Measurements from ENCODE around the gene RIF1.

Gene RIF1

GRCh38 chr2:151363709-151364108 is 46.0 kb upstream of the RIF1 start:
- H3K4me3 ChIP-seq (ENCODE audit: low read length, poor library complexity, severe bottlenecking) = no peak overlapping the region
- no peaks in the 10 kb centered on the region for H4K20me1 ChIP-seq (ENCODE audit: insufficient read depth, low read length, poor library complexity, severe bottlenecking)
- H3F3A ChIP-seq (ENCODE audit: low read depth) = no peaks in the 10 kb centered on the region
- H3K27me3 ChIP-seq (ENCODE audit: insufficient read depth, low read length, poor library complexity, severe bottlenecking) = no peaks in the 10 kb centered on the region
- H3K9ac ChIP-seq (ENCODE audit: low read depth, low read length, poor library complexity, severe bottlenecking) = no peak overlapping the region
- no peak overlapping the region; the same call in 1 of the 2 replicates for H2AFZ ChIP-seq (ENCODE audit: low read length)
- H3K79me2 ChIP-seq (ENCODE audit: insufficient read depth, low read length) = no peaks in the 10 kb centered on the region
- no peaks in the 10 kb centered on the region for H3K9me2 ChIP-seq (replicated peaks; ENCODE audit: low read depth, low read length)
- no peaks in the 10 kb centered on the region for H3K36me3 ChIP-seq (ENCODE audit: insufficient read depth, low read length)
- H3K4me2 ChIP-seq (ENCODE audit: low read depth, low read length, poor library complexity, severe bottlenecking) = no peak overlapping the region
- no peaks in the 10 kb centered on the region for H3K9me3 ChIP-seq (ENCODE audit: insufficient read depth, low read depth, low read length)
- no peak for TF ChIP-seq CTCF (conservative IDR thresholded peaks at IDR 0.05; ENCODE audit: low read length)
- TF ChIP-seq EZH2phosphoT487 (IDR thresholded peaks at IDR 0.05; ENCODE audit: borderline replicate concordance) = no peak
- no peaks in the 10 kb centered on the region for H3K4me1 ChIP-seq (ENCODE audit: insufficient read depth, low read length, poor library complexity, severe bottlenecking)

GRCh38 chr2:151367571-151367970 is 42.1 kb upstream of the RIF1 start:
- H4K20me1 ChIP-seq (ENCODE audit: insufficient read depth, low read length, poor library complexity, severe bottlenecking) = no peaks in the 10 kb centered on the region

GRCh38 chr2:151374436-151374835 is 35.3 kb upstream of the RIF1 start:
- Histone ChIP-seq H3K4me1 (ENCODE audit: insufficient read depth, low read length, poor library complexity, severe bottlenecking) (no peaks in the 10 kb centered on the region), H3K9me3 (ENCODE audit: insufficient read depth, low read depth, low read length) (no peaks in the 10 kb centered on the region), H3K4me3 (ENCODE audit: low read length, poor library complexity, severe bottlenecking) (no peak overlapping the region), H2AFZ (ENCODE audit: low read length) (peak overlapping the region; percentile 35; the same call in 1 of the 2 replicates), H3K79me2 (ENCODE audit: insufficient read depth, low read length) (no peaks in the 10 kb centered on the region), H3K9me2 (replicated peaks; ENCODE audit: low read depth, low read length) (no peaks in the 10 kb centered on the region), H3K36me3 (ENCODE audit: insufficient read depth, low read length) (no peaks in the 10 kb centered on the region), H3K9ac (ENCODE audit: low read depth, low read length, poor library complexity, severe bottlenecking) (no peak overlapping the region), H3K27me3 (ENCODE audit: insufficient read depth, low read length, poor library complexity, severe bottlenecking) (no peaks in the 10 kb centered on the region), H3K4me2 (ENCODE audit: low read depth, low read length, poor library complexity, severe bottlenecking) (no peak overlapping the region), H4K20me1 (ENCODE audit: insufficient read depth, low read length, poor library complexity, severe bottlenecking) (no peaks in the 10 kb centered on the region), H3F3A (ENCODE audit: low read depth) (no peaks in the 10 kb centered on the region)
- TF ChIP-seq CTCF (conservative IDR thresholded peaks at IDR 0.05; ENCODE audit: low read length) (no peak), EZH2phosphoT487 (IDR thresholded peaks at IDR 0.05; ENCODE audit: borderline replicate concordance) (no peak)

More at GRCh38 chr2:151367571-151367970, 42.1 kb upstream of the RIF1 start:
- Histone ChIP-seq H3K27me3 (ENCODE audit: insufficient read depth, low read length, poor library complexity, severe bottlenecking) (no peaks in the 10 kb centered on the region), H3K4me3 (ENCODE audit: low read length, poor library complexity, severe bottlenecking) (no peak overlapping the region), H2AFZ (ENCODE audit: low read length) (no peak overlapping the region), H3K36me3 (ENCODE audit: insufficient read depth, low read length) (no peaks in the 10 kb centered on the region), H3K9me2 (replicated peaks; ENCODE audit: low read depth, low read length) (no peaks in the 10 kb centered on the region), H3K4me2 (ENCODE audit: low read depth, low read length, poor library complexity, severe bottlenecking) (no peak overlapping the region), H3K79me2 (ENCODE audit: insufficient read depth, low read length) (no peaks in the 10 kb centered on the region), H3K4me1 (ENCODE audit: insufficient read depth, low read length, poor library complexity, severe bottlenecking) (no peaks in the 10 kb centered on the region), H3F3A (ENCODE audit: low read depth) (no peaks in the 10 kb centered on the region), H3K9ac (ENCODE audit: low read depth, low read length, poor library complexity, severe bottlenecking) (no peak overlapping the region), H3K9me3 (ENCODE audit: insufficient read depth, low read depth, low read length) (no peaks in the 10 kb centered on the region)
- TF ChIP-seq CTCF (conservative IDR thresholded peaks at IDR 0.05; ENCODE audit: low read length) = no peak
- TF ChIP-seq EZH2phosphoT487 (IDR thresholded peaks at IDR 0.05; ENCODE audit: borderline replicate concordance) = no peak
